ENCODE measurements around the gene EEF1A2.

- TF ChIP-seq CTCF (IDR thresholded peaks at IDR 0.05; ENCODE audit: low read depth, low read length, poor library complexity, severe bottlenecking) (peak; percentile 39), EZH2phosphoT487 (IDR thresholded peaks at IDR 0.05; ENCODE audit: borderline replicate concordance, low read length) (no peak)
These were observed 22.2 kb upstream of the EEF1A2 start for GRCh38 chr20:63520934-63521601.
